Thyroid gland (tissue), 4 donors: ENCODE results near the gene EVC. TPM values are rescaled to one million over a fixed set of nuclear protein-coding genes. Genes with fewer than 3 reads are reported as not detected.

Experiments
- DNase-seq, 2 donors: peaks; one replicate each; pipeline ENCODE4 v3.0.0-alpha.2; 2019
- H3K27ac ChIP-seq, 3 donors: fragments of 200-600 bp; sonication (generic); 1 replicate in 2 of 3; 2 replicates in 1 of 3; pipeline ENCODE4 v1.5.1; 2016 to 2019; ENCODE audit warnings: mild to moderate bottlenecking in 1 of 3, moderate library complexity in 1 of 3
- H3K27me3 ChIP-seq: fragments of 200-600 bp; sonication (generic); one replicate; pipeline ENCODE4 v1.5.1; 2019
- H3K36me3 ChIP-seq, 2 donors: fragments of 200-600 bp; sonication (generic); one replicate each; pipeline ENCODE4 v1.5.1; 2016 to 2019
- H3K4me1 ChIP-seq, 2 donors: fragments of 200-600 bp; sonication (generic); one replicate each; pipeline ENCODE4 v1.5.1; 2017 to 2019
- H3K4me3 ChIP-seq, 3 donors: fragments of 200-600 bp; sonication (generic); replicated peaks in 1 of 3; 1 replicate in 2 of 3; 2 replicates in 1 of 3; pipeline ENCODE4 v1.5.1; 2016; ENCODE audit warnings: mild to moderate bottlenecking in 1 of 3
- H3K9me3 ChIP-seq: fragments of 200-600 bp; sonication (generic); one replicate; pipeline ENCODE4 v1.5.1; 2017
- POLR2A ChIP-seq, 2 donors: fragments of 450-650 bp; IDR thresholded peaks; one replicate each; pipeline ENCODE4 v1.6.1; 2017; ENCODE audit warnings: antibody characterized with exemption in 2 of 2, mild to moderate bottlenecking in 2 of 2, moderate library complexity in 1 of 2
- WGBS, 2 donors: methylation state at CpG; one replicate each; pipeline ENCODE4 v1.1.5; 2017; 5-methylcytosine and 5-hydroxymethylcytosine counted together
- intact Hi-C: fragments of 100-400 bp; cut with DNase I; formaldehyde crosslinking; loops from one replicate; pipeline ENCODE4 v1.15.1; 2023
- total RNA-seq, 4 donors: library from RNA; depleted of rRNA; stranded (reverse); fragments of >200 nt; gene quantifications; one replicate each; pipeline ENCODE4 v1.2.3, GENCODE V29; 2016
- TF ChIP-seq, protein P1 (sequence below), 6 experiments: fragments of 200-600 bp in 3 of 6; fragments of 450-650 bp in 3 of 6; sonication (generic) in 3 of 6; IDR thresholded peaks; one replicate each; pipeline ENCODE4 v1.5.1; 2016 to 2019; ENCODE audit warnings: antibody characterized with exemption in 6 of 6, mild to moderate bottlenecking in 2 of 6, inconsistent platforms in 1 of 6, moderate library complexity in 1 of 6

EVC gene
- total RNA-seq, 4 donors from 2014 or later: 21.4 to 43.6 (median 38.6) TPM

- WGBS, 2 donors: 93 to 94% methylated on average over 8 of the region's 8 CpGs
- Histone ChIP-seq H3K4me3 (no peak overlapping the region), H3K36me3 (peaks cover 25 to 30% of the 10 kb centered on the region in 2 donors), H3K27me3 (no peaks in the 10 kb centered on the region), H3K27ac (no peak overlapping the region), H3K4me1 (no peaks in the 10 kb centered on the region), H3K9me3 (no peaks in the 10 kb centered on the region)
- TF ChIP-seq, protein P1, sequence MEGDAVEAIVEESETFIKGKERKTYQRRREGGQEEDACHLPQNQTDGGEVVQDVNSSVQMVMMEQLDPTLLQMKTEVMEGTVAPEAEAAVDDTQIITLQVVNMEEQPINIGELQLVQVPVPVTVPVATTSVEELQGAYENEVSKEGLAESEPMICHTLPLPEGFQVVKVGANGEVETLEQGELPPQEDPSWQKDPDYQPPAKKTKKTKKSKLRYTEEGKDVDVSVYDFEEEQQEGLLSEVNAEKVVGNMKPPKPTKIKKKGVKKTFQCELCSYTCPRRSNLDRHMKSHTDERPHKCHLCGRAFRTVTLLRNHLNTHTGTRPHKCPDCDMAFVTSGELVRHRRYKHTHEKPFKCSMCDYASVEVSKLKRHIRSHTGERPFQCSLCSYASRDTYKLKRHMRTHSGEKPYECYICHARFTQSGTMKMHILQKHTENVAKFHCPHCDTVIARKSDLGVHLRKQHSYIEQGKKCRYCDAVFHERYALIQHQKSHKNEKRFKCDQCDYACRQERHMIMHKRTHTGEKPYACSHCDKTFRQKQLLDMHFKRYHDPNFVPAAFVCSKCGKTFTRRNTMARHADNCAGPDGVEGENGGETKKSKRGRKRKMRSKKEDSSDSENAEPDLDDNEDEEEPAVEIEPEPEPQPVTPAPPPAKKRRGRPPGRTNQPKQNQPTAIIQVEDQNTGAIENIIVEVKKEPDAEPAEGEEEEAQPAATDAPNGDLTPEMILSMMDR (IDR thresholded peaks at IDR 0.05): no peak
- TF ChIP-seq POLR2A (IDR thresholded peaks at IDR 0.05): no peak
- intact Hi-C loops: no loop called here
- no peak for DNase-seq
Measured at GRCh38 chr4:5754529-5754881, 43.5 kb downstream of the EVC start.

DNA sequence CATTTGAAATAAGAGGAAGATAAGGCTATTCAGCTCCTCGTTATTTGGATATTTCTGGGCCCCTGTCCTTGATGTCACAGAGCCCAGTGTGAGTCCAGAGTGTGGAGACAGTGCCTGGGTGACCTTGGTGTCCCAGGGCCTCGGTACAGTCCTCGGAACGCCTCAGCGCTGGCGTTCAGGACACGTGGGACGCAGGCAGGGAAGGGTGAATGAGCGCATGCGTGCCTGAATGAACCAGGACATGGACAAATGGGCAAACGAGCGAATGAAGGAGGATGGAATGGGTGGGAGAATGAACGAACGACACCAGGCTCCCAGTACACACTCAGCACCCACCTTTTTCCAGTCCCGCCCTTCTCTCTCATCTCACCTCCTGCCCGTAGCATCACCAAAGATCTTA is 44.2 kb downstream of the EVC start:
- no peak for TF ChIP-seq POLR2A (IDR thresholded peaks at IDR 0.05)
- TF ChIP-seq, protein P1 (IDR thresholded peaks at IDR 0.05): no peak
- WGBS, 2 donors: 88 to 93% methylated on average over 16 of the region's 16 CpGs
- Histone ChIP-seq H3K36me3 (peaks cover 22 to 30% of the 10 kb centered on the region in 2 donors), H3K27ac (no peak overlapping the region), H3K4me1 (no peaks in the 10 kb centered on the region), H3K27me3 (no peaks in the 10 kb centered on the region), H3K9me3 (no peaks in the 10 kb centered on the region), H3K4me3 (no peak overlapping the region)
- no peak for DNase-seq
- intact Hi-C loops: no loop called here

- H3K36me3 ChIP-seq: peaks cover 22 to 30% of the 10 kb centered on the region in 2 donors
- TF ChIP-seq, protein P1 (IDR thresholded peaks at IDR 0.05): no peak
- TF ChIP-seq POLR2A (IDR thresholded peaks at IDR 0.05): no peak
- no peaks in the 10 kb centered on the region for H3K4me1 ChIP-seq
- no peak overlapping the region for H3K27ac ChIP-seq
- no peaks in the 10 kb centered on the region for H3K9me3 ChIP-seq
- intact Hi-C loops: no loop called here
- WGBS, 2 donors: 92 to 93% methylated on average over 7 of the region's 7 CpGs
- no peak for DNase-seq
- H3K27me3 ChIP-seq: no peaks in the 10 kb centered on the region
- H3K4me3 ChIP-seq: no peak overlapping the region
Measured at GRCh38 chr4:5755679-5756078, 44.7 kb downstream of the EVC start.

- WGBS, 2 donors: 92 to 98% methylated on average over 5 to 9 of the region's 9 CpGs
- no peak for DNase-seq
- Histone ChIP-seq H3K36me3 (peaks cover 22 to 30% of the 10 kb centered on the region in 2 donors), H3K9me3 (no peaks in the 10 kb centered on the region), H3K27me3 (no peaks in the 10 kb centered on the region), H3K4me1 (no peaks in the 10 kb centered on the region), H3K4me3 (no peak overlapping the region), H3K27ac (no peak overlapping the region)
- no peak for TF ChIP-seq POLR2A (IDR thresholded peaks at IDR 0.05)
- TF ChIP-seq, protein P1 (IDR thresholded peaks at IDR 0.05): no peak
- intact Hi-C loops: no loop called here
Measured at GRCh38 chr4:5756271-5756670, 45.3 kb downstream of the EVC start.

GRCh38 chr4:5757091-5757490 is 46.1 kb downstream of the EVC start:
- Histone ChIP-seq H3K27me3 (no peaks in the 10 kb centered on the region), H3K9me3 (no peaks in the 10 kb centered on the region), H3K36me3 (peaks cover 22 to 30% of the 10 kb centered on the region in 2 donors), H3K4me3 (no peak overlapping the region), H3K27ac (no peak overlapping the region), H3K4me1 (no peaks in the 10 kb centered on the region)
- DNase-seq: no peak
- intact Hi-C loops: no loop called here
- TF ChIP-seq, protein P1 (IDR thresholded peaks at IDR 0.05): no peak
- no peak for TF ChIP-seq POLR2A (IDR thresholded peaks at IDR 0.05)
- WGBS, 2 donors: 95 to 96% methylated on average over 7 of the region's 7 CpGs
